Metanephros (tissue), 1 donor: ENCODE measurements around the gene FCMR. TPM values are rescaled to one million over a fixed set of nuclear protein-coding genes. Genes with fewer than 3 reads are reported as not detected.

Experiments used
- total RNA-seq: library from RNA; depleted of rRNA; stranded (reverse); fragments of >200 nt; gene quantifications from one replicate; pipeline ENCODE4 v1.2.3, GENCODE V29; 2014

FCMR gene, protein sequence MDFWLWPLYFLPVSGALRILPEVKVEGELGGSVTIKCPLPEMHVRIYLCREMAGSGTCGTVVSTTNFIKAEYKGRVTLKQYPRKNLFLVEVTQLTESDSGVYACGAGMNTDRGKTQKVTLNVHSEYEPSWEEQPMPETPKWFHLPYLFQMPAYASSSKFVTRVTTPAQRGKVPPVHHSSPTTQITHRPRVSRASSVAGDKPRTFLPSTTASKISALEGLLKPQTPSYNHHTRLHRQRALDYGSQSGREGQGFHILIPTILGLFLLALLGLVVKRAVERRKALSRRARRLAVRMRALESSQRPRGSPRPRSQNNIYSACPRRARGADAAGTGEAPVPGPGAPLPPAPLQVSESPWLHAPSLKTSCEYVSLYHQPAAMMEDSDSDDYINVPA
- total RNA-seq = 2.5 TPM

GRCh38 chr1:206921772-206922265 lies at the start of gene FCMR:
FCMR (minus strand) TSS chr1:206921941; CDS start chr1:206921854, 87 bp downstream.

GRCh38 chr1:206970446-206970845 lies 48.7 kb upstream of the FCMR start, which contains the start of gene FCAMR:
FCAMR (minus strand) TSS chr1:206970460; CDS start chr1:206970125, 335 bp downstream.

DNA sequence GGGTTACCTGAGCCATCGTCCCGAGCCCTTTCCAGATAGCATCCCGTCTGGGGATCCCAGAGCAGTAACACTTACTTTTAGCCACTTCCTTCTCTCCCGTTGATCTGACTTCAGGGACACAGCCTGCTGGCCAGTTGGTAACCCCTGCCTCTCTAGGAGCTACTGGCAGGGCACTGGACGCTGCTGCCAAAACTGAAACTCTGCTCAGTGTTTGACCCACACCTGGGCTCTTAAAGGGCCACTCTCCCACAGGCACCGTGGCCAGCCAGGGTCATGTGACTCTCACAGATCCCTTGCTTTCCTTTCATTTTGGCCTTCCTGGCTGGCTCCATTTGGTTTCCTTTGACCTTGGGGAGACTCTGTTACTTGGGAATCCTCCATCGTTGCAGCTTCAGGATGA lies 24.5 kb upstream of the FCMR start, which contains the start of gene PIGR:
Gene PIGR, minus strand, starts transcription at position 206 of the 400 bp plus-strand sequence. CDS start 5,935 bp downstream, outside the sequence.

DNA sequence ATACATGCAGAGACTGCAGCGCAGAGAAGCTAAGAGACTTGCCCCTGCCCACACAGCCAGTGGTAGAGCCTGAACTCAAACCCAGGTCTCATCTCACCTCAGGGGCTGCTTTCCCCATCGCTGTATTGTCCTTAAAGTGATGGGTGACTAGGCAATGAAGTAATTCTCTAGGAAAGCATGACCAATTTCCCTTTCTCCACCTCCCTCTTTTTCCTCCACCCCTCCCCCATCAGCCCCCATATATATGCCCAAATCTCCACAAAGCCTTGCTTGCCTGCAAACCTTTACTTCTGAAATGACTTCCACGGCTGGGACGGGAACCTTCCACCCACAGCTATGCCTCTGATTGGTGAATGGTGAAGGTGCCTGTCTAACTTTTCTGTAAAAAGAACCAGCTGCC lies 24.6 kb downstream of the FCMR start, which contains the start of gene IL24:
Gene IL24, plus strand, starts transcription at position 269 of the 400 bp plus-strand sequence. CDS start 390 bp downstream, outside the sequence.

GRCh38 chr1:206864939-206865671 lies 56.6 kb downstream of the FCMR start, which contains the start of gene IL20:
IL20 (plus strand) TSS chr1:206865623; CDS start chr1:206865853, 230 bp downstream.

Other genes with a start within 250 kb of the FCMR start
- 40.3 TPM for gene MAPKAPK2, start 237.0 kb downstream of the FCMR start, total RNA-seq
- 0.70 TPM for gene IL19, start 151.2 kb downstream of the FCMR start, total RNA-seq
- gene IL10, start 149.4 kb downstream of the FCMR start, total RNA-seq = 1.2 TPM
- gene IL20, start 56.3 kb downstream of the FCMR start, total RNA-seq = not detected
- gene IL24, start 24.5 kb downstream of the FCMR start, total RNA-seq = not detected
- 7.6 TPM for gene PIGR, start 24.5 kb upstream of the FCMR start, total RNA-seq
- 6.0 TPM for gene FCAMR, start 48.5 kb upstream of the FCMR start, total RNA-seq
- gene C1orf116, start 110.8 kb upstream of the FCMR start, total RNA-seq = 13.3 TPM
- gene YOD1, start 129.3 kb upstream of the FCMR start, total RNA-seq = 24.8 TPM
- gene PFKFB2, start 131.3 kb upstream of the FCMR start, total RNA-seq = 17.5 TPM
- 1.8 TPM for gene C4BPB, start 166.9 kb upstream of the FCMR start, total RNA-seq
- gene C4BPA, start 182.3 kb upstream of the FCMR start, total RNA-seq = 0.76 TPM